ENCODE data around the gene SWSAP1.
"Not testable (repeated sequence)": the region's sequence is repeated elsewhere in the genome, so short reads cannot be mapped to it uniquely, and the experiment has no call there.

- TF ChIP-seq CTCF (conservative IDR thresholded peaks at IDR 0.05 in 1 of 2, IDR thresholded peaks at IDR 0.05 in 1 of 2; ENCODE audit: low read depth in 1 of 2, low read length in 2 of 2); EZH2 (IDR thresholded peaks at IDR 0.05; ENCODE audit: low read length, missing control alignments): not testable (repeated sequence)
Measured at GRCh38 chr19:11354102-11354501, 20.4 kb upstream of the SWSAP1 start.

Data from fibroblast of lung (primary cell).